ENCODE results near the gene PAX7. TPM values are rescaled to one million over a fixed set of nuclear protein-coding genes. Genes with fewer than 3 reads are reported as not detected.

PAX7 gene
- total RNA-seq, 4 donors from 2014 or later: not detected

- TF ChIP-seq, protein P1, sequence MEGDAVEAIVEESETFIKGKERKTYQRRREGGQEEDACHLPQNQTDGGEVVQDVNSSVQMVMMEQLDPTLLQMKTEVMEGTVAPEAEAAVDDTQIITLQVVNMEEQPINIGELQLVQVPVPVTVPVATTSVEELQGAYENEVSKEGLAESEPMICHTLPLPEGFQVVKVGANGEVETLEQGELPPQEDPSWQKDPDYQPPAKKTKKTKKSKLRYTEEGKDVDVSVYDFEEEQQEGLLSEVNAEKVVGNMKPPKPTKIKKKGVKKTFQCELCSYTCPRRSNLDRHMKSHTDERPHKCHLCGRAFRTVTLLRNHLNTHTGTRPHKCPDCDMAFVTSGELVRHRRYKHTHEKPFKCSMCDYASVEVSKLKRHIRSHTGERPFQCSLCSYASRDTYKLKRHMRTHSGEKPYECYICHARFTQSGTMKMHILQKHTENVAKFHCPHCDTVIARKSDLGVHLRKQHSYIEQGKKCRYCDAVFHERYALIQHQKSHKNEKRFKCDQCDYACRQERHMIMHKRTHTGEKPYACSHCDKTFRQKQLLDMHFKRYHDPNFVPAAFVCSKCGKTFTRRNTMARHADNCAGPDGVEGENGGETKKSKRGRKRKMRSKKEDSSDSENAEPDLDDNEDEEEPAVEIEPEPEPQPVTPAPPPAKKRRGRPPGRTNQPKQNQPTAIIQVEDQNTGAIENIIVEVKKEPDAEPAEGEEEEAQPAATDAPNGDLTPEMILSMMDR (IDR thresholded peaks at IDR 0.05): no peak
- peaks cover 0 to 8% of the 10 kb centered on the region in 2 donors for H3K4me1 ChIP-seq
- no peak for DNase-seq
- intact Hi-C loops (cut with DNase I; ENCODE audit: low total_unique reads): no loop called here
- H3K27ac ChIP-seq: no peak overlapping the region
- no peak overlapping the region for H3K4me3 ChIP-seq
- H3K27me3 ChIP-seq: peaks cover 4 to 88% of the 10 kb centered on the region in 2 donors
- H3K36me3 ChIP-seq: no peaks in the 10 kb centered on the region
- no peaks in the 10 kb centered on the region for H3K9me3 ChIP-seq
These were observed 2.3 kb downstream of the PAX7 start for GRCh38 chr1:18632783-18633421.

DNA sequence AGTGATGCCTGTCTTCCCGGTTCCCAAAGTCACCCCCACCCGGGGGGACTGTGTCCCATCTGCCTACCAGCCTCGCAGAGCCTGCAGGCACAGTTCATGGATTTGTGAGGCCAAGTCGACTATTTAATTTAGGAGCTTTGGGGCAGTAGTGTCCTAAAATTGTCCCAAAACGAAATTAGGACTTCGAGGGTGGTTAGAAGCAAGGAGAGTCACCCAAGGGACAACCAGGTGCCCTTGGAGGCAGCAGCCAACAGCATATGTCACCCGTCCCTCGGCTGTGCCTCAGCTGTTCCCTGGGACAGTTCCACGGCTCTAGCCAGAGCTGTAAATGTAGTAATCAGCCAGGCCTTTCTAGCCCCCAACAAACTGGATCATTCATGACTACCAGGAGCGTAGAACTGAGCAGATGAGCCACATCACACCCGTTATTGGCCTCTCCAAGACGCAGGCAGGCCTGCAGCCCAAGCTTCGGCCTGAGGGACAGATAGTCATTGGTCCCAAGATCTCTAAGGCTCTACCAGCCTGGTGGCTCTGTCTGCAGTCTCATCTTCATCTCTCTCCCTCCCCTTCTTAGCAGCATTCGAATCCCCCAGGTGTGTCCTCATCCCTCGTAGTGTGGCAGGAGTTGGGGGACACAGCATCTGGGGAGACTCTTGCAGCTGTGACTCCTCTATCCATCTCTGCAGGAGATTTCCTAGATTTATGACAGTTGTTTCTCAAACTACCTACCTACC, 2.9 kb downstream of the PAX7 start:
- H3K36me3 ChIP-seq: no peaks in the 10 kb centered on the region
- intact Hi-C loops (cut with DNase I; ENCODE audit: low total_unique reads): no loop called here
- no peak overlapping the region for H3K27ac ChIP-seq
- peaks cover 4 to 94% of the 10 kb centered on the region in 2 donors for H3K27me3 ChIP-seq
- H3K9me3 ChIP-seq: no peaks in the 10 kb centered on the region
- no peak overlapping the region for H3K4me3 ChIP-seq
- H3K4me1 ChIP-seq: peaks cover 0 to 8% of the 10 kb centered on the region in 2 donors
- no peak for DNase-seq
- TF ChIP-seq POLR2A (IDR thresholded peaks at IDR 0.05): no peak
- TF ChIP-seq, protein P1 (IDR thresholded peaks at IDR 0.05): no peak

- DNase-seq: no peak
- intact Hi-C loops (cut with DNase I; ENCODE audit: low total_unique reads): no loop called here
- H3K36me3 ChIP-seq: no peaks in the 10 kb centered on the region
- H3K27me3 ChIP-seq: peaks cover 4 to 94% of the 10 kb centered on the region in 2 donors
- no peak overlapping the region for H3K27ac ChIP-seq
- H3K4me3 ChIP-seq: no peak overlapping the region
- H3K4me1 ChIP-seq: peaks cover 0 to 8% of the 10 kb centered on the region in 2 donors
- H3K9me3 ChIP-seq: no peaks in the 10 kb centered on the region
- TF ChIP-seq, protein P1 (IDR thresholded peaks at IDR 0.05): no peak
- no peak for TF ChIP-seq POLR2A (IDR thresholded peaks at IDR 0.05)
These were observed 3.6 kb downstream of the PAX7 start for GRCh38 chr1:18634276-18634675.

- no peaks in the 10 kb centered on the region for H3K36me3 ChIP-seq
- intact Hi-C loops (cut with DNase I; ENCODE audit: low total_unique reads): no loop called here
- peaks cover 4 to 94% of the 10 kb centered on the region in 2 donors for H3K27me3 ChIP-seq
- TF ChIP-seq POLR2A (IDR thresholded peaks at IDR 0.05): no peak
- TF ChIP-seq, protein P1 (IDR thresholded peaks at IDR 0.05): no peak
- no peak overlapping the region for H3K4me3 ChIP-seq
- peaks cover 0 to 8% of the 10 kb centered on the region in 2 donors for H3K4me1 ChIP-seq
- no peak for DNase-seq
- no peak overlapping the region for H3K27ac ChIP-seq
- no peaks in the 10 kb centered on the region for H3K9me3 ChIP-seq
These were observed 4.5 kb downstream of the PAX7 start for GRCh38 chr1:18635070-18635577.

Data from uterus (tissue), 4 donors.